Hematopoietic multipotent progenitor cell treated with erythropoietin and hydrocortisone succinate and interleukin-3 and kit ligand, for 17 days (in vitro differentiated cells): ENCODE data around the gene LTV1.

Experiments
- DNase-seq: peaks from one replicate; pipeline ENCODE4 v3.0.0-alpha.2; 2015; ENCODE audit warnings: low spot score

Gene LTV1

DNA sequence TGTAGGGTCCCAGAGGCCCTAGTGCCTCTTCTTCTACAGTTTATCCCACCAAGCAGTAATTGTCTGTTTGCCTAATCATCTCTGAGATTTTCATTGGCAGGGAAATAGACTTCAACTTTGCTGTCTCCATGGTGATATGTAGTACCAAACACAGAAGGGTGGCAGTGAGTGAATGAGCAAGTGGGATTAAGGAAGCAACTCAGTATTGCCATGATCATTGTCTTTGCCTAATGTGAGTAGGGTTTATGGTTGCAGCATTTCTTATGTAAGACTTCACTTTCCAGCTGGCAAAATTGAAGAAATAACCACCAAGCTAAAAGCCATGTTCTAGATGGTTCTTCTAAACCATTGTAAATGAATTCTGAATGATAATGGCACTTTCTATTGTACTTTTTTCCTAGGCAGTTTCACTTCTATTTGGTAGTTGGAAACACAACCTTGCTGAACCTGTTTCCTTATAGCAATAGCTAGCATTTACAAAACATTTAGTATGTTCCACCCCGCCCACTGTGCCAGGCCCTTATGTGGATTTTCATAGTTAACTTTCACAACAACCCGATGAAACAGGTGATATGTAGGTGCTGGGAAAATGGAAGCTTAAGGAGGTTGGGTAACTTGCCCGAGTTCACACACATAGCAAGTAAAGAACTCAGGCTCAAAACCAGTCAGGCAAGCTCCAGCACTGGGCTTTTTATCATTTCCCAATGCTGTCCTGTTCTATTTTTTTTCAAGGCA is 53.2 kb downstream of the LTV1 start:
- no peak for DNase-seq

- DNase-seq, result no peak
Observed at GRCh38 chr6:143900358-143900757, 57.2 kb downstream of the LTV1 start.

DNA sequence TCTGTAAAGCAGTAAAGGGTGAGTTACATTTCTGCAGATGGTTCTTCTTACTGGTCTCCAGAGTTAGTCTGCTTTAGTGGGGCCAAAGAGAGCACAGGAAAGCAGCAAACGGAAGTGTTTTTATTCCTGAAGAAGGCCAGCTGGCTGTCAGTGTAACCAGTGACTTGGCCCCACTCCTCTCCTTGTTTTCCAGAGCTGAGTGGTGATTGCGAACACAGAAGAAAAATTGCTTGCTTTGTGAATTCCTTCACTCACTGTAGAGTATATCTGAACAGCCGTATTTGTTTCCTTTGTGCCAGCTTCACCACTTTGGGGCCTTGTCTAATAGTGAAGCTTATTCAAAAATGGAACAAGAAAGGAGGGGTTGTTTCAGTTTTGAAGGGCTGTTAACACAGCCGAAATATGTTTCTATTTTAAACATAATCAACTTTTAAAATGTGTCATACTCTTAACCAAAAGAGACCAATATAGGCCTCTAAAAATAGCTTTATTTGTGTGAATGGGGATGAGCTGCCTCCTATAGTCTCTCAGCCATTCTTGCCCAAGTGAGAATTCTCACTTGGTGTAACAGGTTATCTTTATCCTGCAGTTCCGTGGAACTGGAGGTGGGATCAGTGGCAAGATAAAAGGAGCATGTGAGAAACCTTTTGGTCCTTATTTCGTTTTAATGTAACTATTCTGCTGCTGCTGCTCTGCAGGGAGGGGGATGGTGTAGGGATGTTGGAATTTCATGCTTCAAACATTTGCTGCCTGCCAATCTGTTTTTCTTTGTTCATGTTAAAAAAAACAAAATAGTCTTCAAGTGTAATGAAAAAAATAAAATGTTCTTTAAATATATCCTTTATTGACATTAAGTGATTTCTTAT is 59.0 kb downstream of the LTV1 start:
- DNase-seq, result no peak

DNA sequence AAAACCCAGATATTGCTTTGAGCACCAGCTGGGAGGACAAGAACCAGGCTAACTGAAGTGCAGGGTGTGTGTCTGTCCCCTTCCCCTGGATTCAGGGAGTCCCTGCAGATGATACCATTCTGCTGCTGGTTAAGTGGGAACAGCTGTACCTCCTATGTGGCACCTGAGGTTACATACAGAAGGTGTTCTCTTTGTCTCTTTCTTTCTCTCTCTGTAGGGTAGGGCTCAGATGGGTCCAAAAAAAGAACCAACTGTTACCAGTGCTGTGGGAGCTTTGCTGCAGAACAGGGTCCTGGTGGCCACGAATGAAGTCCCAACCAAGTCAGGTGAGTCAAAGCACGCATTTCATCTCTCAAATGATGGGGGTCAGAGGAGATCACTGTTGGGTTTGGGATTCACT is 59.7 kb downstream of the LTV1 start:
- DNase-seq, result no peak

DNA sequence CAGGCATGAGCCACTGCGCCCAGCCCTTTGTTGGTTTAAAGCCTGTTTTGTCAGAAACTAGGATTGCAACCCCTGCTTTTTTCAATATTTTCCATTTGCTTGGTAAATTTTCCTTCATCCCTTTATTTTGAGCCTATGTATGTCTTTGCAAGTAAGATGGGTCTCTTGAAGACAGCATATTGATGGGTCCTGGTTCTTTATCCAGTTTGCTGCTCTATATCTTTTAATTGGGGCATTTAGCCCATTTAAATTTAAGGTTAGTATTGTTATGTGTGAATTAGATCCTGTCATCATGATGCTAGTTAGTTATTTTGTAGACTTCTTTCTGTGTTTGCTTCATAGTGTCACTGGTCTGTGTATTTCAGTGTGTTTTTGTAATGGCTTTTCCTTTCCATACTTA is 67.9 kb downstream of the LTV1 start:
- DNase-seq, result no peak

- DNase-seq, result no peak
Observed at GRCh38 chr6:143912671-143913070, 69.5 kb downstream of the LTV1 start.
